ENCODE results near the gene MYT1. TPM values are rescaled to one million over a fixed set of nuclear protein-coding genes. Genes with fewer than 3 reads are reported as not detected.

Gene MYT1
- total and polyA plus RNA-seq, 2 of the 8 experiments (the other 6 are each of a cell fraction or from before 2014, with no cell fraction given), result 0.63 to 2.0 TPM

DNA sequence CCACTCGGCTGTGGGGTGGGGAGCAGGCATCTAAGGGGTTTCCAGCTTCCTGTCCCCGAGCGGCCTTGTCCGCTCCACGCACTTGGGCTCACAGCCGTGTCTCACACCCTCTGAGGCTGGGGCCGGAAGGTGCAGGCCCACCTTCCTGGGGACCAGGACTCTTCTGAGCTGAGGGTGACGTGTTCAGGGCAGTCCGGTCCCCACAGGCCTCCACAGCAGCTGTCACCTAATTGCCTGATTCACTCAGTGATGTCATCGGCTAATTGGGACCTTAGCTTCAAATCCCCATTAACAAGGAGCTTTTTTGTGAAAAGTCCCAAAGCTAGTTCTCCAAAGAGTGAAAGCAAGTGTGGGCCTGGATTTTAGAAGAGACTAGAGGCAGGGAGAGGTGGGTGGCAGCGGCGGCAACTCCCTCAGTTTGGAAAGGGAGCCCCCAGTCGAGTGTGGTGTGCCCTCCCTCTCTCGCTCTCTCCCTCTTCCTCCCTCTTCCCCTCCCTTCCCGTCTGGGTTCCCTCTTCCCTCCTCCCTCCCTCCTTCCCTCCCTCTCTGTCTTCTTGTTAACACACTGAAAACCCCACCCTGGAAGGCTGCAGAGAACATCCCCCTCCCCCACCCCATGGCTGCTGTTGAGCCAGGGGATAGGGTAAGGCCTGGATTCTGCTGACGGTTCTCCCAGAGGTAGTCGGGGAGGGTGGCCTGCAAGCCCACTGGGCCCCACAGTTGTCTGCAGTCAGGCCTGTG, 39.0 kb downstream of the MYT1 start:
- Histone ChIP-seq H4K8ac (ENCODE audit: extremely low read depth, insufficient read depth, low read length) (no peak overlapping the region), H2BK120ac (replicated peaks; ENCODE audit: low read depth, low read length) (no peak overlapping the region), H3K9me3 (ENCODE audit: insufficient read depth in 2 of 2, low read depth in 1 of 2, low read length in 1 of 2) (peaks cover 0 to 7% of the 10 kb centered on the region in 2 experiments; a peak in 1 of 4 replicates), H3K36me3 (ENCODE audit: control insufficient read depth in 2 of 4, insufficient read depth in 4 of 4, low read length in 3 of 4) (no peaks in the 10 kb centered on the region), H4K91ac (replicated peaks; ENCODE audit: insufficient read length, low read length) (no peak overlapping the region), H3K79me2 (ENCODE audit: control insufficient read depth in 1 of 2, insufficient read depth in 2 of 2, low read length in 2 of 2) (no peaks in the 10 kb centered on the region), H2BK5ac (ENCODE audit: low read depth, low read length) (no peak overlapping the region), H4K20me1 (replicated peaks in 1 of 2; ENCODE audit: control insufficient read depth in 1 of 2, insufficient read depth in 2 of 2, low read length in 2 of 2) (no peaks in the 10 kb centered on the region), H3K4me2 (ENCODE audit: insufficient read depth in 1 of 2, low read depth in 2 of 2, low read length in 2 of 2) (no peak overlapping the region), H3K4me3 (ENCODE audit: extremely low read depth in 1 of 4, insufficient read depth in 2 of 4, low read depth in 3 of 4, low read length in 4 of 4) (no peak overlapping the region), H3K4me1 (replicated peaks in 1 of 4; ENCODE audit: control insufficient read depth in 3 of 4, insufficient read depth in 4 of 4, low read length in 3 of 4) (peaks cover 0 to 3% (median 0%) of the 10 kb centered on the region in 4 experiments; a peak in 1 of 7 replicates), H3K56ac (replicated peaks; ENCODE audit: insufficient read length, low read depth, low read length) (no peak overlapping the region), H4K5ac (ENCODE audit: insufficient read length, low read depth, low read length) (no peak overlapping the region), H3K23me2 (ENCODE audit: low read depth, low read length) (no peaks in the 10 kb centered on the region), H2BK15ac (ENCODE audit: low read length) (0 out of 2 replicates have a peak overlapping the region, but pooled peaks have one; percentile 81), H3K14ac (ENCODE audit: insufficient read length) (no peak overlapping the region), H2BK12ac (ENCODE audit: low read depth, low read length) (peak overlapping the region; percentile 3; the same call in 1 of the 2 replicates), H3K27me3 (replicated peaks in 1 of 4; ENCODE audit: control insufficient read depth in 3 of 4, extremely low read depth in 1 of 4, insufficient read depth in 3 of 4, low read length in 3 of 4) (no peaks in the 10 kb centered on the region), H2AK5ac (ENCODE audit: low read depth, low read length) (no peak overlapping the region; the same call in 1 of the 2 replicates), H3K9ac (replicated peaks in 1 of 4; ENCODE audit: extremely low read depth in 1 of 4, low read depth in 3 of 4, low read length in 3 of 4) (no peak overlapping the region), H3K18ac (ENCODE audit: extremely low read depth, low read length) (peak overlapping the region; percentile 38; the same call in 1 of the 2 replicates), H3K4ac (replicated peaks; ENCODE audit: insufficient read length, low read depth, low read length) (no peak overlapping the region), H3K23ac (ENCODE audit: insufficient read length) (no peak overlapping the region), H2BK20ac (ENCODE audit: low read length) (no peak overlapping the region), H3K79me1 (ENCODE audit: low read depth, low read length) (no peaks in the 10 kb centered on the region), H3K27ac (ENCODE audit: low read depth, low read length) (no peak overlapping the region), H2AFZ (ENCODE audit: low read length) (no peak overlapping the region)
- FAIRE-seq, result no peak
- 90% methylated on average over 15 of the region's 17 CpGs; no CpG with 5 or more reads in 1 of the 2 experiments for WGBS, 2 experiments (ENCODE audit: extremely low coverage in 1 of 2, insufficient coverage in 1 of 2, insufficient read length in 1 of 2, insufficient replicate concordance in 2 of 2, low coverage in 1 of 2, low lambda C conversion rate in 2 of 2, missing lambda C conversion rate in 1 of 2)
- TF ChIP-seq SP2 (IDR thresholded peaks at IDR 0.05; ENCODE audit: low read length), result no peak
- TF ChIP-seq, protein P1, sequence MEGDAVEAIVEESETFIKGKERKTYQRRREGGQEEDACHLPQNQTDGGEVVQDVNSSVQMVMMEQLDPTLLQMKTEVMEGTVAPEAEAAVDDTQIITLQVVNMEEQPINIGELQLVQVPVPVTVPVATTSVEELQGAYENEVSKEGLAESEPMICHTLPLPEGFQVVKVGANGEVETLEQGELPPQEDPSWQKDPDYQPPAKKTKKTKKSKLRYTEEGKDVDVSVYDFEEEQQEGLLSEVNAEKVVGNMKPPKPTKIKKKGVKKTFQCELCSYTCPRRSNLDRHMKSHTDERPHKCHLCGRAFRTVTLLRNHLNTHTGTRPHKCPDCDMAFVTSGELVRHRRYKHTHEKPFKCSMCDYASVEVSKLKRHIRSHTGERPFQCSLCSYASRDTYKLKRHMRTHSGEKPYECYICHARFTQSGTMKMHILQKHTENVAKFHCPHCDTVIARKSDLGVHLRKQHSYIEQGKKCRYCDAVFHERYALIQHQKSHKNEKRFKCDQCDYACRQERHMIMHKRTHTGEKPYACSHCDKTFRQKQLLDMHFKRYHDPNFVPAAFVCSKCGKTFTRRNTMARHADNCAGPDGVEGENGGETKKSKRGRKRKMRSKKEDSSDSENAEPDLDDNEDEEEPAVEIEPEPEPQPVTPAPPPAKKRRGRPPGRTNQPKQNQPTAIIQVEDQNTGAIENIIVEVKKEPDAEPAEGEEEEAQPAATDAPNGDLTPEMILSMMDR (IDR thresholded peaks at IDR 0.05; ENCODE audit: control extremely low read depth in 1 of 3, insufficient read depth in 1 of 3, low read depth in 1 of 3, low read length in 3 of 3), result no peak
- ChIA-PET CTCF (ENCODE audit: partially characterized antibody) (interaction anchor here (0.8 to 2.4 kb wide), 7 partner anchors 9 to 100 kb away, joined by 3 to 9 read pairs (median 3); no protein-coding TSS in a partner anchor), POLR2A (ENCODE audit: partially characterized antibody) (interaction anchor here (1.1 to 1.2 kb wide), 2 partner anchors 10 to 17 kb away, joined by 3 read pairs; no protein-coding TSS in a partner anchor)
- no peak for DNase-seq (ENCODE audit: low read depth in 1 of 2, low spot score in 2 of 2)

Measured in H1 (cell line).